Stimulated activated naive CD8-positive, alpha-beta T cell treated with anti-CD3 and anti-CD28 coated beads, Interleukin-15, amount 100 ng/mL, for 72 hours (primary cell): ENCODE results near the gene SLC22A1.

ENCODE experiments used
- ATAC-seq: fragments of 150-1000 bp; cut with Tn5 transposase; 2 replicates; pipeline ENCODE4 v1.10.0; 2021; ENCODE audit warnings: mild to moderate bottlenecking, moderate library complexity
- DNase-seq, 2 donors: peaks; one replicate each; pipeline ENCODE4 v3.0.0; 2021 to 2022
- H3K27ac Mint-ChIP-seq, 2 donors: one replicate each; pipeline ENCODE4 v1.8.0; 2022; ENCODE audit warnings: mild to moderate bottlenecking in 2 of 2, mixed read lengths in 2 of 2, moderate library complexity in 2 of 2
- H3K27me3 Mint-ChIP-seq: one replicate; pipeline ENCODE4 v1.8.0; 2022; ENCODE audit warnings: mixed read lengths
- H3K4me1 Mint-ChIP-seq: one replicate; pipeline ENCODE4 v1.8.0; 2022; ENCODE audit warnings: mild to moderate bottlenecking, mixed read lengths
- H3K4me3 Mint-ChIP-seq, 2 donors: one replicate each; pipeline ENCODE4 v1.8.0; 2022; ENCODE audit warnings: mild to moderate bottlenecking in 2 of 2, mixed read lengths in 2 of 2, moderate library complexity in 1 of 2
- H3K9me3 Mint-ChIP-seq, 2 donors: one replicate each; pipeline ENCODE4 v1.8.0; 2022; ENCODE audit warnings: mixed read lengths in 2 of 2

Gene SLC22A1

DNA sequence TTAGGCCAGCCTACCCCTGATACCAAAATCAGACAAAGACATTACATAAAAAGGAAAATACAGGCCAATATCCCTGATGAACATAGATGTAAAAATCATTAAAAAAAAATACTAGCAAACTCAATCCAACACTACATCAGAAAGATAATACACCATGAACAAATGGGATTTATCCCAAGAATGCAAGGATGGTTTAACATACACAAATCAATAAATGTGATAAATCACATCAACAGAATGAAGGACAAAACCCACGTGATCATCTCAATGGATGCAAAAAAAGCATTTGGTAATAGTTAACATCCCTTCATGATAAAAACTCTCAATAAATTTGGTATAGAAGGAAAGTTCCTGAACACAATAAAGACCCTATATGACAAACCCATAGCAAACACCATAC, 73.2 kb downstream of the SLC22A1 start:
- Mint-ChIP-seq H3K4me3 (no peak overlapping the region), H3K27ac (no peak overlapping the region), H3K9me3 (peaks cover 27 to 57% of the 10 kb centered on the region in 2 donors), H3K4me1 (no peaks in the 10 kb centered on the region), H3K27me3 (peaks cover 1% of the 10 kb centered on the region)
- ATAC-seq (no peak), DNase-seq (no peak)

DNA sequence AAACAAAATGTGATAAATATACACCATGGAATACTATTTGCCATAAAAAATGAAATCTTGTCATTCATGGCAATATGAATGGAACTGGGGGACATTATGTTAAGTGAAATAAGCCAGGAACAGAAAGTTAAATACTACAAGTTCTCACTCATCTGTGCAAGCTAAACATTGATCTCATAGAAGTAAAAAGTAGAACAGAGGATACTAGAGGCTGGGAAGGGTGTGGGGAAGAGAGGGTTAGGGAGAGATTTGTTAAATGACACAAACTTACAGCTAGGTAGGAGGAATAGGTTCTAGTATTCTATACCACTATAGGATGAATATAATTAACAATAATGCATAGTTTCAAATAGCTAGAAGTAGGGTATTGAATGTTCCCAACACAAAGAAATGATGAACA, 76.0 kb downstream of the SLC22A1 start:
- Mint-ChIP-seq H3K4me1 (no peaks in the 10 kb centered on the region), H3K4me3 (no peak overlapping the region), H3K27me3 (peaks cover 27% of the 10 kb centered on the region), H3K27ac (no peak overlapping the region), H3K9me3 (peaks cover 20 to 52% of the 10 kb centered on the region in 2 donors)
- no peak for DNase-seq
- ATAC-seq, result no peak

DNA sequence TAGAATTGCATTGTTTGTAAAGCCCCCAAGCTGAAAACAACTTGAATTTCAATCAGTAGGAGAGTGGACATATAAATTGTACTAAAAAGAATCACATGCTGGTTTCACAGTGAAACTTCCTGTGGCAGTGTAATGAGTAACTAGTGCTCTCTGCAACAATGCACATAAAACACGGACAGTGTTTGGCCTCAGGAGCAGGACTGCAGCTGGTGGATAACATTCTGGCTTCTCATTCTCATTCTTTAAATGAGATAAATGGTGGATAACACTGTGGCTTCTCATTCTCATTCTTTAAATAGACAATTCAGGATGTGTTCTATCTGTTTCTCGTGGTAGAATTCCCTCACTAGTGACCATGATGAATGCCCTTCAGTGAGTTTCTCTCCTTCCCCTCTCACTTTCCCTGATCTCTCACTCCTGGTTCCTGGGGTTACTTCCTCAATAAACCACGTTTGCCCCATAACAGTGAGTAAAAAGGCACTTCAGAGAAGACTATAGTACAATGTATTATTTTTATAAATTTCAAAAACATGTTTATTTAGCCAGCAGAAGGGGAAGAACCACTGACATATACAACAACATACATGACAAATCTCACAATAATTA, 77.1 kb downstream of the SLC22A1 start:
- no peak overlapping the region for H3K4me3 Mint-ChIP-seq
- H3K27me3 Mint-ChIP-seq, result peaks cover 27% of the 10 kb centered on the region
- DNase-seq (no peak), ATAC-seq (no peak)
- H3K27ac Mint-ChIP-seq, result no peak overlapping the region
- peaks cover 16 to 42% of the 10 kb centered on the region in 2 donors for H3K9me3 Mint-ChIP-seq
- H3K4me1 Mint-ChIP-seq, result no peaks in the 10 kb centered on the region

DNA sequence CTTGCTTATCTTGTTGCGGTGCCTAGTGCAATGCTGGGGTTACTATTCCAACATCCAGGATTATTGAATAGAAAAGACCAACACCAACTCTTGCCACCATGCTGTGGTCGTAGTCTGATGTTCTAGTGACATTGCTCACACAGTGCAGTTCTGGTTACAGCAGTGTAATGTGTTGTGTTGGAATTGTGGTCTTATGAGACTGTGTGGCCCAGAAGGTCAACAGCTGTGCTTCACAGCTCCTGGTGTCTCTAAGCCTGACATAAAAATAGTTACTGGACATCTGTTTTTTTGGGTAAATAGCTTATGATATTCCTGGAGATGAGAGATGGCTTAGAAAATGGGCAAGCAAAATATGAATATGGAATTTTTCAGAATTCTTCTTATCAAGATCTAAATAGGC, 79.4 kb downstream of the SLC22A1 start:
- Mint-ChIP-seq H3K27me3 (peaks cover 27% of the 10 kb centered on the region), H3K4me3 (no peak overlapping the region), H3K4me1 (no peaks in the 10 kb centered on the region), H3K9me3 (peaks cover 5 to 23% of the 10 kb centered on the region in 2 donors), H3K27ac (no peak overlapping the region)
- no peak for ATAC-seq
- no peak for DNase-seq

DNA sequence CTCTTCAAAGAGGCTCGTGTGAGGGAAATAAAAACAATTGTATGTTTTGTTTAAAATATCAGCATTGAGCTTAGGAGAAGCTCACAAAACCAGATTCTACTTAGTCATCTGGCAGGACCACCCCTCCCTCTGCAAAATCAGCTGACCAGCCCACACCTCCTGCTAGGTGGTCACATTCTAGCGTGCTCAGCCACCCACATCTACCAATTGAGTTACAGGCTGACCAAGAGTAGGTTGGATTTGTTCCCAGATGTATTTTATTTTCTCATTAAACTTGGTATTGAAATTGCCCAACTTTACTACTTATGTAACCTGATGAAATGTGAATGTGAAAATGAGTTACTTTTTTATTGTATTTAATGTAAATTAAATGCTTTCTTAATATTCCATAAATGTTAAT, 80.8 kb downstream of the SLC22A1 start:
- ATAC-seq (no peak), DNase-seq (no peak)
- peaks cover 9 to 24% of the 10 kb centered on the region in 2 donors for H3K9me3 Mint-ChIP-seq
- H3K27me3 Mint-ChIP-seq, result peaks cover 27% of the 10 kb centered on the region
- no peak overlapping the region for H3K4me3 Mint-ChIP-seq
- no peaks in the 10 kb centered on the region for H3K4me1 Mint-ChIP-seq
- H3K27ac Mint-ChIP-seq, result no peak overlapping the region

DNA sequence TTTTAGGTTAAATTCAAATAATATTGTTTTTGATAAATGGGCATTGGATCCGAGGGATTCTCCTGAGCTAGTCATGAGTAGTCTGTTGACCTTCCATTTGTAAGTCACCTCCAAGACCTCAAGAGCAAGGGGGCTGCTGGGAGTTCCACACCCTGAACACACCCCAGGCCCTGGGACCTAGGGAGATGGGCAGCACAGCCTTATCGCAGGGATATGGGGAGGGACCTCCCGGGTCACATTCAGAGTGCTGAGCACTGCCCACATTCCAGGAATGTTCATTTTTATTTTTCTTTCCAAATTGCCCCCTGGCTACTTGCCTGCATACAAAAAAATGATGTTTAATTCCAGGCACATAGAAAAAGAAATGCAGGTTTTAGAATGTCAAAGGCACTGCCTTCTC, 81.5 kb downstream of the SLC22A1 start:
- peaks cover 33% of the 10 kb centered on the region for H3K27me3 Mint-ChIP-seq
- DNase-seq (no peak), ATAC-seq (no peak)
- peaks cover 8 to 30% of the 10 kb centered on the region in 2 donors for H3K9me3 Mint-ChIP-seq
- H3K4me3 Mint-ChIP-seq, result no peak overlapping the region
- no peak overlapping the region for H3K27ac Mint-ChIP-seq
- H3K4me1 Mint-ChIP-seq, result no peaks in the 10 kb centered on the region

DNA sequence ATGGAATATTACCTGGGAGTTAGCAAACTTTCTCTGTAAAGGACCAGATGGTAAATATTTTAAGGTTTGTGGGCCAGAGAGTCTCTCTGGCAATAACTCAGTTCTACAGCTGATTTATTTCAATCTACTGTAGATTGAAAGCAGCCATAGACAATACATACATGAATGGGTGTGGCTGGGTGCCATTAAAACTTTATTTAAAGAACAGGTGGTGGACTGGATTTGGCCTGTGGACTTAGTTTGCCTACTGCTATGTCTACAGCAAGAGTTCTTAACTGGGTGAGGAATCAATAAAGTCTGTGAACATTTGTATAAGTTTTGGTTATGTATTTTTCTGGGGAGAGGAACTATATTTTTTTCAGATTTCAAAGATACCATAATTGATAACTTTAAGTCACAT, 81.9 kb downstream of the SLC22A1 start:
- ATAC-seq, result no peak
- Mint-ChIP-seq H3K4me3 (no peak overlapping the region), H3K27me3 (peaks cover 37% of the 10 kb centered on the region), H3K9me3 (peaks cover 10 to 34% of the 10 kb centered on the region in 2 donors), H3K27ac (no peak overlapping the region), H3K4me1 (no peaks in the 10 kb centered on the region)
- DNase-seq, result no peak

DNA sequence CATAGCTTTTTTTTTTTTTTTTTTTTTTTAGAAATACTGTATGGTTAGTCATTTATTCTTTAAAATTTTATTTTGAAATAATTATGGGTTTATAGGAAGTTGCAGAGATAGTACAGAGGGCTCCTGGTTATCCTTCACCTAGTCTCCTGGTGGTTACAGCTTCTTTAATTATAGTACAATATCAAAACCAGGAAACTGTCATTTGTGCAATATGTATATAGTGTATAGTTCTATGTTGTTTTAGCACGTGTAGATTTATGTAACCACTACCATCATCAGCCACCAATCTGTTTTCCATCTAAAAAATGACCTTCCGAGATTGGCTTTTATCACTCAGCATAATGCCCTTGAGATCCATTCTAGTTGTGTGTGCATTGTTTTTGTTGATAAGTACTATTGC, 82.3 kb downstream of the SLC22A1 start:
- Mint-ChIP-seq H3K9me3 (peaks cover 10 to 34% of the 10 kb centered on the region in 2 donors), H3K4me3 (no peak overlapping the region), H3K4me1 (no peaks in the 10 kb centered on the region), H3K27me3 (peaks cover 37% of the 10 kb centered on the region), H3K27ac (no peak overlapping the region)
- DNase-seq (no peak), ATAC-seq (no peak)

DNA sequence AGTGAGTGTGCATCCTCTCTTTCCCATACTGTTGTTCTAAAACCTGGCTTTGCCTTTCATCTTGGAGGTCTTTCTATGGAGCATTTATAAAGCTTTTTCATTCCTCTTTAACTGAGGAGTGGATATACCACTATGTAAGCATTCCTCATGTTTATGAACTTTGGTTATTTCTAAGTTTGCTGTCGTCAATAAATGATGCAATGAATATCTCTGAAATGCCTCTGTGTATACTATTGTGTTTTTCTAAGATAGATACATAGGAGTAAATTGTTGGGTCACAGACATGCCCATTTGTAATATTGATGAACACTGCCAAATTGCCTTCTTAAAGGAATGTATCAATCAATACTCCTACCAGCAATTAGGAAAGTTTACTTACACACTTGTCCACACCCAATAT, 83.1 kb downstream of the SLC22A1 start:
- ATAC-seq (no peak), DNase-seq (no peak)
- Mint-ChIP-seq H3K9me3 (peaks cover 10 to 34% of the 10 kb centered on the region in 2 donors), H3K27ac (no peak overlapping the region), H3K4me1 (no peaks in the 10 kb centered on the region), H3K4me3 (no peak overlapping the region), H3K27me3 (peaks cover 36% of the 10 kb centered on the region)

DNA sequence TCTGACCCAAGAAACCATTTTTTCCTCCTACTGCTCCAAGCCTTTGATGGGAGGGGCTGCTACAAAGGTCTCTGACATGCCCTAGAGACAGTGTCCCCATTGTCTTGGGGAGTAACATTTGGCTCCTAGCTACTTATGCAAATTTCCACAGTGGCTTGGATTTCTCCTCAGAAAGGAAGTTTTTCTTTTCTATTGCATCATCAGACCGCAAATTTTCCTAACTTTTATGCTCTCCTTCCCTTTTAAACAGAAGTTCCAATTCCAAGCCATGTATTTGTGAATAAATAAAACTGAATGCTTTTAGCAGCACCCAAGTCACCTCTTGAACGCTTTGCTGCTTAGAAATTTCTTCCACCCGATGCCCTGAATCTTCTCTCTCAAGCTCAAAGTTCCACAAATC, 86.0 kb downstream of the SLC22A1 start:
- no peak for DNase-seq
- no peak for ATAC-seq
- Mint-ChIP-seq H3K27me3 (peaks cover 32% of the 10 kb centered on the region), H3K9me3 (peaks cover 10 to 22% of the 10 kb centered on the region in 2 donors), H3K27ac (no peak overlapping the region), H3K4me1 (no peaks in the 10 kb centered on the region), H3K4me3 (no peak overlapping the region)
